Erythroblast (primary cell): Measurements from ENCODE around the gene MAGEF1.

Experiments
- GATA1 ChIP-seq: IDR thresholded peaks from 2 replicates; pipeline ENCODE4 v1.6.1; 2011; ENCODE audit warnings: low read depth, mild to moderate bottlenecking, control low read depth, low read length, moderate library complexity
- POLR2A ChIP-seq: IDR thresholded peaks from 2 replicates; pipeline ENCODE4 v1.6.1; 2011; ENCODE audit warnings: mild to moderate bottlenecking, low read length

- TF ChIP-seq POLR2A (no peak), GATA1 (no peak)
Measured at GRCh38 chr3:184672335-184672734, 39.5 kb downstream of the MAGEF1 start.
